GM21619 (cell line): ENCODE measurements around the gene PAM16.
"Not testable (repeated sequence)": the region's sequence is repeated elsewhere in the genome, so short reads cannot be mapped to it uniquely, and the experiment has no call there.

ENCODE experiments used
- ATAC-seq: cut with Tn5 transposase; IDR thresholded peaks from one replicate; pipeline ENCODE4 v1.9.1; 2021; ENCODE audit not compliant: unreplicated experiment

Gene PAM16

DNA sequence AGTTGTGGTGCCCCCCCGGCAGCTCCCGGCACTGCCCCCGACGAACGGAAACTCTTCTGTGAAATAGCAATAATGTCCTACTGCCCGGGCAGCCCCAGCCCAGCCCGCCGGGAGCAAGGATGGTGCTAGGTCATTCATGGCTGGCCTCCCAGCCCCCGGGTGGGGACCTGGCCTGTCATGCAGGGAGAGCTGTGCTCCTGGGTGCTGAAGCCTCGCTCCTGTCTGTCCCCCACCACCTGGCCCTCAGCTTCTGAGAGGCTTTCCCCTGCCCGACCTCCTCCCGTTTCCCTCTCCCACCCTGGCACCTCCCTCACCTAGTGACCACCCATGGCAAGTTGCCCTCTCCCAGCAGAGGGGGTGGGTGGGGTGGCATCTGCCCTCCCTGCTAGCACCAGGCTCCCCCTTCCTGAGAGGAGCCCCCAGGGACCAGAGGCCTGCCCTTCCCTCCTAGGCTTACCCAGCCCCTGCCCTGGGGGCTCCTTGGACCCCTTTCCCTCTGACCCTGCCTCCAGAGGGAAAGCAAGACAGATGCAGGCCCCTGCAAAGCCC is 13.5 kb downstream of the PAM16 start:
- ATAC-seq, result no peak

DNA sequence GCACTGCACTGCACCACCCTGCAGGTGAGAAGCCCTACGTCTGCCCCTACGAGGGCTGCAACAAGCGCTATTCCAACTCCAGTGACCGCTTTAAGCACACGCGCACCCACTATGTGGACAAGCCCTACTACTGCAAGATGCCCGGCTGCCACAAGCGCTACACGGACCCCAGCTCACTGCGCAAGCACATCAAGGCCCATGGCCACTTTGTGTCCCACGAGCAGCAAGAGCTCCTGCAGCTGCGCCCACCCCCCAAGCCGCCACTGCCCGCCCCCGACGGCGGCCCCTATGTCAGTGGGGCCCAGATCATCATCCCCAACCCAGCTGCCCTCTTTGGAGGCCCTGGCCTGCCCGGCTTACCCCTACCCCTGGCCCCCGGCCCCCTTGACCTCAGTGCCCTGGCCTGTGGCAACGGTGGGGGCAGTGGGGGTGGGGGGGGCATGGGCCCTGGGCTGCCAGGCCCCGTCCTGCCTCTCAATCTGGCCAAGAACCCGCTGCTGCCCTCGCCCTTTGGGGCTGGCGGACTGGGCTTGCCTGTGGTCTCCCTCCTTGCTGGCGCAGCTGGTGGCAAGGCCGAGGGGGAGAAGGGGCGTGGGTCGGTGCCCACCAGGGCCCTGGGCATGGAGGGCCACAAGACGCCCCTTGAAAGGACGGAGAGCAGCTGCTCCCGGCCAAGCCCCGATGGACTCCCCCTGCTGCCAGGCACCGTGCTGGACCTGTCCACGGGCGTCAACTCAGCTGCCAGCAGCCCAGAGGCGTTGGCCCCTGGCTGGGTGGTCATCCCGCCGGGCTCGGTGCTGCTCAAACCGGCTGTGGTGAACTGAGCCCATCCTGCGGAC is 14.2 kb downstream of the PAM16 start:
- no peak for ATAC-seq

DNA sequence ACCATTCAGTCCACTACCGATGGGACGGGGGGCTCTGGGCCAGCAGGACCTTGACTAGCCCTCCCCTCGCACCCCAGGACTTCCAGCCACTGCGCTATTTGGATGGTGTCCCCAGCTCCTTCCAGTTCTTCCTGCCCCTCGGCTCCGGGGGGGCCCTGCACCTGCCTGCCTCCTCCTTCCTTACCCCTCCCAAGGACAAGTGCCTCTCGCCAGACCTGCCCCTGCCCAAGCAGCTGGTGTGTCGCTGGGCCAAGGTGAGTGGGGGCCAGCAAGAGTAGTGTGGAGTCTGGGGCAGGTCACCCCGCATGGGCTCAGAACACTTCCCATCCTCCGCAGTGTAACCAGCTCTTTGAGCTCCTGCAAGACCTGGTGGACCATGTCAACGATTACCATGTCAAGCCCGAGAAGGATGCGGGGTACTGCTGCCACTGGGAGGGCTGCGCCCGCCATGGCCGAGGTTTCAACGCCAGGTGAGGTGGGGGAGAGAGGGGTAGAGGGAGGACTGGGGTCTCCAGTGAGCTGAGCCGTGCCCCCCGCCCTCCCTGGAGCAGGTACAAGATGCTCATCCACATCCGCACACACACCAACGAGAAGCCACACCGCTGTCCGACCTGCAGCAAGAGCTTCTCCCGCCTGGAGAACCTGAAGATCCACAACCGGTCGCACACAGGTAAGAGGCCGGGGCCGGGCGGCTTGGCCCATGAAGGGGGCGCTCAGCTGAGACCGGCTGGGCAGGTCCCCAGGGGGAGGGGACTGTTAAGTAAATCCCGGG is 16.2 kb downstream of the PAM16 start:
- ATAC-seq, result no peak

DNA sequence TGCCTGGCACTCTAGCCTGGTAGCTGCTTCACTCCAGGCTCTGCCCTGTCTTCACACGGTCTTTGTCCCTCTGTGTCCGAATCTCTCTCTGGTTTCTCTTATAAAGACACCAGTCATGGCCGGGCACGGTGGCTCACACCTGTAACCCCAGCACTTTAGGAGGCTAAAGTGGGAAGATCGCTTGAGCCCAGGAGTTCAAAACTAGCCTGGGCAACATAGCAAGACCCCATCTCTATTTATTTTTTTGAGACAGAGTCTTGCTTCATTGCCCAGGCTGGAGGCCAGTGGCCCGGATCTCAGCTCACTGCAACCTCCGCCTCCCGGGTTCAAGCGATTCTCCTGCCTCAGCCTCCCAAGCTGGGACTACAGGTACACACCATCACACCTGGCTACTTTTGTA is 17.4 kb downstream of the PAM16 start:
- ATAC-seq, result not testable (repeated sequence)

DNA sequence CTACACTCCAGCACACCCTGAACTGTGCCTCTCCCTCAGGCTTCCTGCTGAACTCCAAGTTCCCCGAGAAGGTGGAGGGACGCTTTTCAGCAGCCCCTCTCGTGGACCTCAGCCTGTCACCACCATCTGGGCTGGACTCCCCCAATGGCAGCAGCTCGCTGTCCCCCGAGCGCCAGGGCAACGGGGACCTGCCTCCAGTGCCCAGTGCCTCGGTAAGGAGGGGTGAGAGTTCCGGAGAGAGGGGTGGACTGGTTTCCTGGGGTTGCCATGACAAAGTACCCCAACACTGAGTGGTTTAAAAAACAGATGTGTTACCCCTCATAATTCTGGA is 17.8 kb downstream of the PAM16 start:
- no peak for ATAC-seq

DNA sequence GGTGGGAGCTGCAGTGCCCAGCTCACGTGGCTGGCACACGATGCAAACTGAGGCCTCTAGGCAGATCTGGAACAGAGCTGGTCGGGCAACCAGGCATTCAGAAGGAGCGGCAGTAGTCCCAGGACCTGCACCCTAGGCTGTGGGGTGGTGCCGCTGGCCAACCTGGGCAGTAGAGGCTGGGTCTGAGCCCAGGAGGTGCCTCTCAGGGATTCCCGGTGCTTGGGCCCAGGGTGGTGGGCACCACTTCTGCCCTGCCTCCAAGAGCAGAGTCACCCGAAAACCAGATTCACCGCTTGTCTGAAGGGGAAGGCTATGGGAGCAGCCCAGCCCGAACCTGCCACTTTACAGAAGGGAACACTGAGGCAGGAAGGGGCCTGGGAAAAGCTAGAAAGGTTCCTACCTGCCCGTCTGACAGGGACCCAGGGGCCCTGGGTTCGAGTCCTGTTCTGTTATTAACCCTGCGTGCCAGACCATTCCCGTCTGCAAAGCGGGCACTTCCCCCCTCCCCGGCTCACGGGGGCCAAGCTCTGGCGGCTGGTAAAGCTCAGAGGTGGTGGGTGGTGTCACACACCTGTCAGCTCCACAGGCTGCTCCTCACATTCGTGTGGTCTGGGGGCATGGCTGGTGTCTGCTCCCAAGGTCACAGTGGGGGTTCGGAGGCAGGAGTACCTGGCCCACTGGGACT is 18.4 kb downstream of the PAM16 start:
- ATAC-seq, result no peak

DNA sequence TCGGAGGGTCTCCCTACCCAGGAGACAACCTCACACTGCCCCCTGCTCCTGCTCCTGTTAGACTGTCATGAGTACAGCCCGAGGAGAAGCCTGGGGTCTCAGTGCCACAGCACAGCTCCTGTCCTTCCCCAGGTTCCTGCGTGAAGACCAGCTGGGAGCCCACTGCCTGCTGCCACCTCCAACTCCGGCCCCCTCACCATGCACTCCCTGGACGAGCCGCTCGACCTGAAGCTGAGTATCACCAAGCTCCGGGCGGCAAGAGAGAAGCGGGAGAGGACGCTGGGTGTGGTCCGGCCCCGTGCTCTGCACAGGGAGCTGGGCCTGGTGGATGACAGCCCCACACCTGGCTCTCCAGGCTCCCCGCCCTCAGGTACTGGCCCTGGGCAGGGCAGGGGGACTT is 19.0 kb downstream of the PAM16 start:
- no peak for ATAC-seq

DNA sequence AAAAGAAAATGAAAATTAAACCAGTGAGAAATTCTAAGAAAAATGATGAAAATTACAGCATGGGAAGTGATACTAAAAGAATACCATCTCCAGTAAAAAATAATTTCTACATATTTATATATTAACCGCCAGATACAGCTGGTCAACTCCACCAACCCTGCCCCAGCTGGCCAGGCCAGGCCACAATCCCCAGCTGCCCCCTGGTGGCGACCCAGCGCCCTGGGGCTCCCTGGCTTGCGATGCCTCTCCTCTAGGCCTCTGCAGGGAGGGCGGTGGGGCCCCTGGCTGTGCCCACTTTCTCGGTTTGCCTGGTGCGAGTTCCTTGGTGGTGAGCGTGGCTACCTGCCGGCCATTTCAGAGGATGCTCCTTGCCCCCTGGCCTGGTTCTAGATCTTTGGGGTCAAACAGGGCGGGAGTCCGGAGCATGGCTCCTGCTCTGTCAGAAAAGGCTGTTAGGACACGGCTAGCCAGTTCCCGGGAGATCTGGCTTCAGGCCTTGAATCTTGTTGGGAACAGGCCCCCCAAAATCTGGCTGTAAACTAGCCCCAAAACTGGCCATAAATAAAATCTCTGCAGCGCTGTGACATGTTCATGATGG is 20.7 kb downstream of the PAM16 start:
- ATAC-seq, result no peak

DNA sequence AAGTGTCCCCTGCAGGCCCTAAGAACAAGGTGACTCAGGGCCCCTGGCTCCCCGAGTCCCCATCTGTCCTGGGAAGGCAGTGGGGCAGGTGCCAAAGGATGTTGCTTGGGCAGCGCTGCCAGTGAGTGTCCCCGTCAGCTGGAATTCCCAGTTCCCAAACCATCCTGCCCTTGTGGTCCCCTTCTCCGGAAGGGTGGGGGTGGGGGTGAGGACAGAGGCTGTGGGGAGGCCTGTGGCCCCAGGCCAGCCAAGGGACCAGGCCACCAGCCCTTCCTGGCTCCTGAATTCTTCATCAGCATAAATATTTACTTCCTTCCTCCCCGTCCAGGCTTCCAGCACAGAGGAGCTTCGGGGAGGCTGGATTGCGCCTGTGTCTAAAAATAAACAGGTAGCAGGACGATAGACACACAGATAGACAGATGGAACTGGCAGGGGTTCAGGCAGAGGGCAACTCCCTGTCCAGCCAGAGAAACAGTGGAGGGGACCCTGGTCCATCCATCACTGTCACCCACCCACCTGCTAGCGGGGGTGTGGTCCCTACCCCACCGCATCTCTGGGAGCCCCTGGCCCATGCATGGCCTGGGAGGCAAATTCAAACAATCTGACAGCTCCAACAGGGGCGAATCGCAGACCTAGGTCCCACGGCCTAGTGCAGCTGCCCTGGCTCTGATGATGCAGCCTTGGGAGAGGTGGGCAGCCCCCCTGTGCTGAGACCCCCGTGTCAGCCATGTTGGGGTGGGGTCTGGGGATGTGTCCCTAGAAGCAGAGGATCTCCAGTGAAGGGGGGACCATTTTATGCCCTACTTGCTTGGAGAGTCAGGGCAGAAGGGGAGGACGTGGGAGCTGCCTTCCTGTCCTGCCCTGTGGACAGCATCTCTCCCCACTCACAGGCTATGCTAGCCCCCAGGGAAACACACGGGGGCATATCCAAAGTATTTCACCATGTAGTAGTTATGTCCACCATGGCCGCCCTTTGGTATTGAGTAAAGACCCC is 22.0 kb downstream of the PAM16 start:
- ATAC-seq, result no peak

DNA sequence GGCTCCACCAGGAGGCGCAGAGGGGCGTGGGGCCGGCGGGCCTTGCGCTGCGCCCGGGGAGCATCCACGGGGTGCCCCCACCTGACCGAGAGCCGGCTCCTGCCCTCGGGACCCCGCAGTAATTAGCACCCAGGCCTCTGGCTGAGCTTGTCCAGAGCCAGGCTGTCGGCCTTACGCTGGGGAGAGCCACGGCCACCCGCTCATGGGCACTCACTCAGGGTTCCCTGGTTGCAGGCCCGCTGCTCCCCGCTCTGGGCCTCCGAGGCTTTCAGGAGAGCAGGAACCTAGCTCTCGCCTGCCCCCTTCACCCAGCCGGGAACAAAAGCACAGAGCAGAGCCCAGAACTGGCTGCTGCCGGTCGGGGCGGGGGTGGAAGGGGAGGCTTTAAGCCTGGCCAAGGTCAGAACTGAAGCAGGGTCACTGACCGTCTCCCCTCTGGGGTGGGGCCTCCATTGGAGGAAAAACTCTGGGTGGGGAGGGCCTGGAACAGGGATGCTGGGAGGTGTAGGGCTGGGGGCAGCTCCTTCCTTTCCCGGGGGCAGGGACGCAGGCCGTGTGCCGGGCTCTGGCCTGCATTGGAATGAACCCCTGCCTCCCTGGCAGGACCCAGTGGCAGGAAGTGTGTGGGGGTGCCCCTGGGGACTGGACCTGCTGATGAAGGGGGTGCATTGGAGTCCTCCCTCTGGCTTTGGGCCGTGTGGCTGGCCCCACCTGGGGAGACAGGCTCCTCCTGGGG is 22.9 kb downstream of the PAM16 start:
- ATAC-seq, result no peak

DNA sequence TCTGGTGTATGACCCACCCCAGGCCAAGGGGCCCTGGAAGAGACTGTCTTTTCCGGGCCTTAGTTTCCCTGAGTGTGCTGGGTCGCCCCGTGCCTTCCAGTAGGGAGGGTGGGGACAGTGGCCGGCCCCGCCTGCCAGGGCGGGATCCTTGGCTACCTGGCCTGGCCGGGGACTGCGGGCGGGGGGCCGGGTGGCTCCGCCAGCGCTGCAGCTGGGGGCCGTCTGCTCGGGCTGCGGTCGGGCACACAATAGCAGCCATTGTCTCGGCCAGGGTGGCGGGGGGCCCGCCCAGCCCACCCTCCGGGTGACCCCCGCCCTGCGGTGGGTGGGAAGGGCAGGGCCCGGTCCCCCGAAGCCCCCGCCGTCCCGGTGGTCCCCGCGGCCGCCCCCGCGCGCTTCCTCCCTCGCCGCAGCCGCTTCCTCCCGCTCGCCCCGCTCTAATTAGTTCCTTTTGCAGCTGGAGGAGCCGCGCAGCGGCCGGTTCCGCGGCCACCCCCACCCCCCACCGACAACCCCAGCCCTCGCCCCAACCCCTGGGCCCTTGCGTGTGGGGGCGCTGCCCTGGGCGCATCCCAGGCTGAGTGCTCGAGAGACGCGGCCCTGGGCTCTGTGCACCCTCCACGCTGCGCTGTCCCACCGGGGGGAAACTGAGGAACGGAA is 23.6 kb downstream of the PAM16 start:
- no peak for ATAC-seq

DNA sequence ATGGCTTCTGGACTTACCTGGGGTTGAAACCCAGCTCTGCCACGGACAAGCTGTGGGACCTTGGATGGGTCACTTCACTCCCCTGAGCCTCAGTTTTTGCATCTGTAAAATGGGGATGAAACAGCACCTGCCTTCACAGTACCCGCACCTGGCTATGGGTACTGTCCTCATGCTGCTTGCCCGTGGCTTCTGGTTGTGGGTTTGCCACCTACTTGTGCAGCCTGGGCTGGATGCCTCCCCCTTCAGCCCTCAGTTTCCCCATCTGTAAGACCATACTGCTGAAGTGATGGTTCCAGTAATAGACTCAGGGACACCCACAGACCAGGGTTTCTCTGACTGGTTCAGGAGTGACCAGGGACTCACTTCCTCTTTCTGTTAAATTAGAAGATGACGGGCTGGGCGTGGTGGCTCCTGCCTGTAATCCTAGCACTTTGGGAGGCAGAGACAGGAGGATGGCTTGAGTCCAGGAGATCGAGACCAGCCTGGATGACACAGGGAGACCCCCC is 25.8 kb downstream of the PAM16 start:
- no peak for ATAC-seq

DNA sequence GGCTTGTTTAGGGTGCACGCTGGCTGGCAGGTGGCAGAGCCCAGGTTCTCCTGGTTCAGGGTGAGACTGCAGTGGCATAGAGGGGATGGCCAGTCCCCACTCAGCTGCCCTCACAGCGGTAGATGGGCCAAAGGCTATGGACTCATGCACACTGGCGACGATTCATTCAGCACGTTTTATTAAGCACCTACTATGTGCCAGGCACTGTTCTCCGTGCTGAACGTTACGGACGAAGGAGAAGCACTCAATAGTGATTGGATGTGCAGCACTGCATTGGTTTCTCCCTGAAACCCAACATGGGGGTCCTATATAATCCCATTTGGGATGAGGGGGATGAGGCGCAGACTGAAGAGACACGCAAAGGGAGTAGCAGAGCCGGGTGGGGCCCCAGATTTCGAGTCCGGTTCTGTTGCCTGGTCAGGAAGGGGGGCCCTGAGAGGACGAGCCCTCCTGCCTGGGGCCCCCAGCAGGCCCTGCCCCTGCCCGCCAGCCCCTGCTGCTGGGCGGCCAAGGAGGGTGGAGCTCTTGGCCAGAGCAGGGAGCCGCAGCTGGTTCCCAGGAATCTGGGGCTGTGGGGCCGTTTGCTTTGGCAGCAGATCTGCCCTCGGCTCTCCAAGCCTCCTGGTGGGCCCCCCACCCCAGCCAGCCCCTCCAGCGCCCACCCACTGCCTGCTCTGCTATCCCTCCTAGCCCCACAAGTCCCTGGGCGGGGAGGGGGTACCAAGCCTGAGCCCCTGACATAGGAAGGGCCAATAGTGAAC is 26.4 kb downstream of the PAM16 start:
- ATAC-seq, result no peak

DNA sequence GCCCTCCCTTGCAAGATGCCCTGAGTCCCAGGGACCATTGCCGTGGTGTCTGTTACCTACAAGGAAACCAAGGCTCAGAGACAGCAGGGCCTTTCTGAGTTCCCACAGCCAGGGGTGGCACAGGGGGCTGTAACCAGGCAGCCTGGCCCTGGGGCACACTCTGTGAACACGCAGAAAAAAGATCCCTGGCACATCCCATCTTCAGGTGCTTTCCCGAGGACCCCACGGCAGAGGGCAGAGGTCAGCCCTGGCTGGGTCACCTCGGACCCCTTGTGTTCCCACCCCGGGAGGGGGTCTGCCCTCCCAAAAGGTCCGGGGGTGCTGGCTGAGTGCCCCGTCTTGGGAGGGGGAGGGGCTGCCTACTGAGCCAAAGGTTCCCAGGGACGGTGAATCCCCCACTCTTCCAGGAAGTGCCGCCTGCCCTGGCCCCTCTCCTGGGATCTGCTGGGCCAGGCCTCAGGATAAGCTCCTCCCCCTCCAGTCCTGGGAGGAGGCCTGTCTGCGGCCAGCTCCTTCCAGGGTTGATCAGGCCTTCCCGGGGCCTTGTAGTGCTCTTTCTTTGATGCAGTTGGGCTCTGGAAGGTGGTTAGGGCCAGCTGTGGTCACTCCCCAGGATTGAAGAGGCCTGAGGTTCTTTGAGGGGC is 27.2 kb downstream of the PAM16 start:
- ATAC-seq, result no peak

DNA sequence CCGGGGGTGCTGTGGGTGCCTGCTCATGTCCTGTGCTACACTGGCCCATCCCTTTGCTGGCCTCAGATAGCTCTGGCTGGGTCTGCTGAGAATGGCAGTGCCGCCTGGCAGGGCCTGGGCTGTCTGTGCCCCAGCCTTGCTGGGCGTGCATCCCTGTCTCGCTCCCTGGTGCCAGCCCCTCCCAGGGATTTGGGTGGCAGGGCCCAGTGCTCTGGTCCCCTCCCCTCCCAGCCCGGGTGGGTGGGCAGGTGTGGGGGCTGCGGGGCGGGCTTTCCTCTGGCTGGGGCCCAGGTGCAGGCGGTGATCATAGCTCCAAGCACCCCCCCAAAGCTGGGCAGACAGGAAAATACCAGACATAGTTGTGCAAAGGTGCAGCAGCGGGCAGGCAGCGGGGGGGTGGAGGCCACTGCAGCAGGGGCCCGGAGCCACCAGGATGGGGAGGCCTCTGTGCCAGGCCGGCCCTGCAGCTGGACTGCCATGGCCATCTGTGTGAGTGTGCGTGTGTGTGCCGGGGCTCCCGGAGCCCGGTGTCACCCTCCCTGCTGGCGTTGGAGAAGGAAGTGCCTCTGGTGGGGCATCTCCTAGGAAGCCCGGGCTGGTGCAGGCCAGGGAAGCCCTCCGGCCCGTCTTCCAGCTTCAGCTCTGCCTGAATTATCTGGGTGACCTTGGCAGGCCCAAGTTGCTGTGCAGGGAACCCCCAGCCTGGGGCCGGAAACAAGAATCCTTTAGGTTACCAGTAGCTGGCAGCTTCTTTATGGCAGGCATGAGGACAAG is 27.9 kb downstream of the PAM16 start:
- ATAC-seq, result no peak

DNA sequence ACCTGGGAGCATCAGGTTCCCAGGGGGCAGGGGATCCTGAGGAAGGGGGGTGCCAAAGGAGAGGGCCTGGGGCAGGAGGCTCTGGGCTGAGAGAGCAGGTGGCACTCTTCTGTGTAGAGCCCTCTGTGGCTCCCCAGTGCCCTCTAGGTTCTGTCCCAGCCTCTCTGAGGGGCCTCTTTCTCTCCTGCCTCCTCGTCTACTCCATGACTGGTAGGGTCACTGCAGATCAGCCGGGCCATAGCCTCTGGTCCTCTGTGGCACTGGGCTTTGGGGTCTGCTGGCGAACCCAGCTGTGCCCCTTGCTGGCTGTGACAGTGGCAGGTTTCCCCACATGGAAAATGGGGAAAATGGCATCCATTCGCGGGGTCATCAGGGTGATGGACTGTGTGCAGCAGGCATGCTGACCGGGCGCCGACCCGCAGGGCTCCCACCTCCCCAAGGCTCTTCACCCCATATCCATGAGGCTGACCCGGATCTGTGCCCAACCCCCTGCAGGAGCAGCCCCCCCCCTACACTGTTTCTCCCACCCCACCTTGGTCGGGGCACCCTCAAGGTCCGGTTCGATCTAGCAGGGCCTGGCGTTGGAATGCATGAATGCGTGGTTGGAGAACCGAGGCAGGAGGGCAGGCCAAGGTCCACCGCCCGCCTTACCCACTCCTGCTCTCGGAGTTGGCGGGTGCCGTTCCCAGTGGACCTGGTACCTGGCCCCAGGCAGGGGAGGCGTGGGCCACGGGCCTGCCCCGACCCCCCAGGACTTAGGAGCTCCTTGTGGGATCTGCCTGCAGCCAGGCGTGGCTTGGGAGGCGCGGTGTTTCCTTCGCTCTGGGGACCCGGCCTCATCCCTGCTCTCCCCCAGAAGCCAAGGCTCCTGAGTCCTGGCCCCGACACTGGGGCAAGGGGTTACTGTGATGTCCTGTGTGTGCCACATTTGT is 28.7 kb downstream of the PAM16 start:
- ATAC-seq, result no peak
